SJCRH30 (cell line): Measurements from ENCODE around the gene TIMM17A. TPM values are rescaled to one million over a fixed set of nuclear protein-coding genes. Genes with fewer than 3 reads are reported as not detected.
A peak's percentile ranks its signal among the peaks of the same experiment; 100 is the strongest.

Experiments used
- DNase-seq, 2 experiments: peaks; one replicate each; pipeline ENCODE4 v3.0.0-alpha.2; 2015 to 2020
- H3K27ac ChIP-seq: fragments of 250-450 bp; sonication (Bioruptor Pico); 2 replicates; pipeline ENCODE4 v1.5.1; 2020; ENCODE audit warnings: mild to moderate bottlenecking, moderate library complexity
- H3K27me3 ChIP-seq: fragments of 250-450 bp; sonication (Bioruptor Pico); 2 replicates; pipeline ENCODE4 v1.5.1; 2020; ENCODE audit warnings: mild to moderate bottlenecking, moderate library complexity
- H3K36me3 ChIP-seq: fragments of 250-450 bp; sonication (Bioruptor Pico); 2 replicates; pipeline ENCODE4 v1.5.1; 2020; ENCODE audit warnings: mild to moderate bottlenecking, moderate library complexity
- H3K4me1 ChIP-seq: fragments of 250-450 bp; sonication (Bioruptor Pico); 2 replicates; pipeline ENCODE4 v1.5.1; 2020; ENCODE audit warnings: mild to moderate bottlenecking, moderate library complexity
- H3K4me3 ChIP-seq: fragments of 250-450 bp; sonication (Bioruptor Pico); 2 replicates; pipeline ENCODE4 v1.5.1; 2020; ENCODE audit warnings: mild to moderate bottlenecking, moderate library complexity
- H3K9me3 ChIP-seq: fragments of 250-450 bp; sonication (Bioruptor Pico); replicated peaks from 2 replicates; pipeline ENCODE4 v1.5.1; 2020; ENCODE audit warnings: mild to moderate bottlenecking, moderate library complexity
- total RNA-seq: library from RNA; depleted of rRNA; stranded (reverse); fragments of >200 nt; shearing (Covaris generic); gene quantifications from 2 replicates; pipeline ENCODE4 v1.2.3, GENCODE V29; 2014; rRNA removed

Gene TIMM17A
- total RNA-seq: 86.8 and 89.5 TPM in 2 replicates

- H3K27me3 ChIP-seq: no peaks in the 10 kb centered on the region
- H3K36me3 ChIP-seq: peaks cover 29% of the 10 kb centered on the region
- H3K9me3 ChIP-seq: no peaks in the 10 kb centered on the region
- DNase-seq: peak; percentile 98 to 99
- H3K4me1 ChIP-seq: no peaks in the 10 kb centered on the region; the same call in 1 of the 2 replicates
- peak within 1 kb of the TSS; percentile 74 for H3K27ac ChIP-seq
- peak within 1 kb of the TSS; percentile 86 for H3K4me3 ChIP-seq
Observed at GRCh38 chr1:201955009-201955728, at the start of gene TIMM17A. Gene TIMM17A, plus strand, starts transcription at chr1:201955503. Its CDS starts 24 bp downstream, at chr1:201955527.

GRCh38 chr1:201906336-201906735 lies 49.0 kb upstream of the TIMM17A start:
- peaks cover 7% of the 10 kb centered on the region; the same call in 1 of the 2 replicates for H3K27me3 ChIP-seq
- peak; percentile 86 to 87 for DNase-seq
- no peaks in the 10 kb centered on the region for H3K36me3 ChIP-seq
- no peak overlapping the region for H3K4me3 ChIP-seq
- no peak overlapping the region for H3K27ac ChIP-seq
- H3K9me3 ChIP-seq: no peaks in the 10 kb centered on the region
- H3K4me1 ChIP-seq: peaks cover 15% of the 10 kb centered on the region

- H3K27me3 ChIP-seq: peaks cover 7% of the 10 kb centered on the region
- no peak for DNase-seq
- H3K36me3 ChIP-seq: no peaks in the 10 kb centered on the region
- H3K9me3 ChIP-seq: no peaks in the 10 kb centered on the region
- no peak overlapping the region for H3K4me3 ChIP-seq
- no peak overlapping the region for H3K27ac ChIP-seq
- H3K4me1 ChIP-seq: peaks cover 15% of the 10 kb centered on the region
Observed at GRCh38 chr1:201907621-201908020, 47.7 kb upstream of the TIMM17A start.

- Histone ChIP-seq H3K9me3 (no peaks in the 10 kb centered on the region), H3K36me3 (no peaks in the 10 kb centered on the region), H3K27me3 (peaks cover 12% of the 10 kb centered on the region), H3K27ac (no peak overlapping the region), H3K4me3 (no peak overlapping the region), H3K4me1 (peaks cover 12% of the 10 kb centered on the region)
- no peak for DNase-seq
Observed at GRCh38 chr1:201911826-201912571, 43.3 kb upstream of the TIMM17A start.

- Histone ChIP-seq H3K4me3 (no peak overlapping the region), H3K27me3 (peaks cover 12% of the 10 kb centered on the region), H3K27ac (no peak overlapping the region), H3K4me1 (peaks cover 16% of the 10 kb centered on the region), H3K36me3 (no peaks in the 10 kb centered on the region), H3K9me3 (no peaks in the 10 kb centered on the region)
- no peak for DNase-seq
Observed at GRCh38 chr1:201912832-201913231, 42.5 kb upstream of the TIMM17A start.

- Histone ChIP-seq H3K27me3 (peaks cover 9% of the 10 kb centered on the region), H3K4me1 (peaks cover 23% of the 10 kb centered on the region), H3K9me3 (no peaks in the 10 kb centered on the region), H3K27ac (no peak overlapping the region), H3K4me3 (no peak overlapping the region), H3K36me3 (no peaks in the 10 kb centered on the region)
- no peak for DNase-seq
Observed at GRCh38 chr1:201914456-201915235, 40.7 kb upstream of the TIMM17A start.

GRCh38 chr1:201916649-201917249 lies 38.6 kb upstream of the TIMM17A start:
- H3K4me1 ChIP-seq: peaks cover 23% of the 10 kb centered on the region
- H3K4me3 ChIP-seq: no peak overlapping the region
- no peaks in the 10 kb centered on the region for H3K9me3 ChIP-seq
- H3K27me3 ChIP-seq: peaks cover 8% of the 10 kb centered on the region
- H3K27ac ChIP-seq: peak overlapping the region; percentile 74
- DNase-seq: peak; percentile 89 to 90
- H3K36me3 ChIP-seq: no peaks in the 10 kb centered on the region

GRCh38 chr1:201917362-201918033 lies 37.8 kb upstream of the TIMM17A start:
- H3K36me3 ChIP-seq: no peaks in the 10 kb centered on the region
- H3K4me1 ChIP-seq: peaks cover 23% of the 10 kb centered on the region
- H3K9me3 ChIP-seq: no peaks in the 10 kb centered on the region
- peak; percentile 70 to 74 for DNase-seq
- H3K27me3 ChIP-seq: peaks cover 8% of the 10 kb centered on the region
- no peak overlapping the region for H3K4me3 ChIP-seq
- H3K27ac ChIP-seq: peak overlapping the region; percentile 74

GRCh38 chr1:201918343-201918742 lies 37.0 kb upstream of the TIMM17A start:
- peaks cover 23% of the 10 kb centered on the region for H3K4me1 ChIP-seq

GRCh38 chr1:201921952-201922558 lies 33.2 kb upstream of the TIMM17A start:
- DNase-seq: no peak
- Histone ChIP-seq H3K27me3 (no peaks in the 10 kb centered on the region), H3K36me3 (no peaks in the 10 kb centered on the region), H3K4me3 (no peak overlapping the region), H3K4me1 (peaks cover 18% of the 10 kb centered on the region), H3K9me3 (no peaks in the 10 kb centered on the region), H3K27ac (no peak overlapping the region)

More at GRCh38 chr1:201918343-201918742, 37.0 kb upstream of the TIMM17A start:
- Histone ChIP-seq H3K27me3 (peaks cover 2% of the 10 kb centered on the region), H3K27ac (peak overlapping the region; percentile 74; the same call in 1 of the 2 replicates), H3K9me3 (no peaks in the 10 kb centered on the region), H3K36me3 (no peaks in the 10 kb centered on the region), H3K4me3 (no peak overlapping the region)
- no peak for DNase-seq

- no peaks in the 10 kb centered on the region for H3K9me3 ChIP-seq
- peaks cover 3% of the 10 kb centered on the region; the same call in 1 of the 2 replicates for H3K4me1 ChIP-seq
- no peaks in the 10 kb centered on the region; the same call in 1 of the 2 replicates for H3K27me3 ChIP-seq
- no peak overlapping the region for H3K27ac ChIP-seq
- H3K4me3 ChIP-seq: no peak overlapping the region
- H3K36me3 ChIP-seq: no peaks in the 10 kb centered on the region
- no peak for DNase-seq
Observed at GRCh38 chr1:201925301-201925567, 30.1 kb upstream of the TIMM17A start.

- DNase-seq: peak; percentile 30 to 68
- Histone ChIP-seq H3K36me3 (no peaks in the 10 kb centered on the region), H3K4me3 (no peak overlapping the region), H3K27me3 (no peaks in the 10 kb centered on the region; the same call in 1 of the 2 replicates), H3K9me3 (no peaks in the 10 kb centered on the region), H3K4me1 (peaks cover 3% of the 10 kb centered on the region; the same call in 1 of the 2 replicates), H3K27ac (no peak overlapping the region)
Observed at GRCh38 chr1:201925981-201926645, 29.2 kb upstream of the TIMM17A start.

- Histone ChIP-seq H3K4me3 (no peak overlapping the region), H3K36me3 (no peaks in the 10 kb centered on the region), H3K9me3 (no peaks in the 10 kb centered on the region), H3K27ac (no peak overlapping the region), H3K4me1 (peaks cover 3% of the 10 kb centered on the region; the same call in 1 of the 2 replicates), H3K27me3 (no peaks in the 10 kb centered on the region; the same call in 1 of the 2 replicates)
- DNase-seq: no peak
Observed at GRCh38 chr1:201928266-201928665, 27.0 kb upstream of the TIMM17A start.
